Activated CD4-positive, alpha-beta T cell treated with anti-CD3 and anti-CD28 coated beads, Interleukin-2, amount 50 U/mL, for 1 hour (primary cell): Measurements from ENCODE around the gene OR10S1.
"Not testable (repeated sequence)": the region's sequence is repeated elsewhere in the genome, so short reads cannot be mapped to it uniquely, and the experiment has no call there.

ENCODE experiments used
- DNase-seq: peaks from one replicate; pipeline ENCODE4 v3.0.0-alpha.2; 2020

Gene OR10S1

GRCh38 chr11:123977731-123978347 is at the start of gene OR10S1:
OR10S1 (minus strand) TSS chr11:123977781; CDS start chr11:123977664, 117 bp downstream.
- DNase-seq, result no peak

GRCh38 chr11:124026498-124026897 is 48.9 kb upstream of the OR10S1 start, which contains the start of gene OR10G8:
OR10G8 (plus strand) TSS chr11:124026798; CDS start chr11:124029623, 2,825 bp downstream.
- no peak for DNase-seq

- not testable (repeated sequence) for DNase-seq
These were observed 38.3 kb upstream of the OR10S1 start for GRCh38 chr11:124015837-124016236.

- DNase-seq, result no peak
These were observed 35.1 kb upstream of the OR10S1 start, which contains the start of gene OR10G4 for GRCh38 chr11:124012697-124013096. OR10G4 (plus strand) TSS chr11:124012997; CDS start chr11:124015575, 2,578 bp downstream.

GRCh38 chr11:123995119-123995518 is 17.5 kb upstream of the OR10S1 start, which contains the start of gene OR10G6:
OR10G6 (minus strand) TSS chr11:123995161; CDS start chr11:123995161, 0 bp downstream.
- DNase-seq, result no peak

GRCh38 chr11:123979311-123979710 is 1.7 kb upstream of the OR10S1 start:
- no peak for DNase-seq

GRCh38 chr11:123976770-123977560 is 616 bp downstream of the OR10S1 start:
- no peak for DNase-seq

- no peak for DNase-seq
These were observed 3.8 kb downstream of the OR10S1 start for GRCh38 chr11:123973816-123974215.

GRCh38 chr11:123956752-123957151 is 20.8 kb downstream of the OR10S1 start:
- DNase-seq, result no peak

GRCh38 chr11:123945132-123945531 is 32.4 kb downstream of the OR10S1 start:
- DNase-seq, result no peak

GRCh38 chr11:123943738-123944137 is 33.8 kb downstream of the OR10S1 start, which contains the start of gene OR6T1:
OR6T1 (minus strand) TSS chr11:123943838; CDS start chr11:123943838, 0 bp downstream.
- DNase-seq, result no peak

GRCh38 chr11:123942413-123942812 is 35.2 kb downstream of the OR10S1 start:
- no peak for DNase-seq

GRCh38 chr11:123939317-123939716 is 38.3 kb downstream of the OR10S1 start, which contains the start of gene OR4D5:
OR4D5 (plus strand) TSS chr11:123939617; CDS start chr11:123939617, 0 bp downstream.
- no peak for DNase-seq
